RWPE1 (cell line): Measurements from ENCODE around the gene PPP1R1A.

Experiments
- CTCF ChIA-PET: fragments of 350-600 bp; sonication (Branson Sonifier 250); formaldehyde crosslinking; extraction: SDS; loops from one replicate; lab custom pipeline; 2021; lab: Yijun Ruan, JAX
- POLR2A ChIA-PET: fragments of 400-600 bp; formaldehyde crosslinking; extraction: SDS; loops from one replicate; lab custom pipeline; 2020; ENCODE audit warnings: antibody characterized with exemption; ENCODE audit not compliant: low non-redundant PET; lab: Yijun Ruan, JAX
- DNase-seq: peaks from one replicate; pipeline ENCODE4 v3.0.0; 2012; ENCODE audit warnings: low spot score
- H3K27ac ChIP-seq: fragments of 450-650 bp; 2 replicates; pipeline ENCODE4 v1.5.1; 2017
- TF ChIP-seq, protein P1 (sequence below): fragments of 450-650 bp; conservative IDR thresholded peaks from 2 replicates; pipeline ENCODE4 v1.5.1; 2017; ENCODE audit warnings: low read depth, mild to moderate bottlenecking

Gene PPP1R1A

DNA sequence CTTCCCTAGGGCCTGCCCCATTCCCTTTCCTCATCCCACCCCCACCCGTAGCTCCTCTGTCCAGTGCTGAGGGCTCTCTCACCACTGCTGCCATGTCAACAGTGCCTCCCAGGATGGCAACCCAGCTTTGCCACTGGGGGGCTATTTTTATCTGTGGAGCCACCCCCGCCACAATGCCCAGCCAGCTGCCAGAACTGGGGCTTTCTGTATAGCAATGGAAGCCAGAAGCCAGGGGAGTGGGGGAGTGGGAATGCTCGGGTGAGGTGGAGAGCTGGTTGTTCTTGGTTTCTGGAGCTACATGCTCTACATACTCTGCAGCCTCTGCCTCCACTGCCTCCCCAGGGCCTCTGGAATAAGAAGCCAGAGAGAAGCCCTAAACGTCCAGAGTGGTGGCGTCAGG lies 30.1 kb downstream of the PPP1R1A start:
- POLR2A ChIA-PET = no interaction called here

DNA sequence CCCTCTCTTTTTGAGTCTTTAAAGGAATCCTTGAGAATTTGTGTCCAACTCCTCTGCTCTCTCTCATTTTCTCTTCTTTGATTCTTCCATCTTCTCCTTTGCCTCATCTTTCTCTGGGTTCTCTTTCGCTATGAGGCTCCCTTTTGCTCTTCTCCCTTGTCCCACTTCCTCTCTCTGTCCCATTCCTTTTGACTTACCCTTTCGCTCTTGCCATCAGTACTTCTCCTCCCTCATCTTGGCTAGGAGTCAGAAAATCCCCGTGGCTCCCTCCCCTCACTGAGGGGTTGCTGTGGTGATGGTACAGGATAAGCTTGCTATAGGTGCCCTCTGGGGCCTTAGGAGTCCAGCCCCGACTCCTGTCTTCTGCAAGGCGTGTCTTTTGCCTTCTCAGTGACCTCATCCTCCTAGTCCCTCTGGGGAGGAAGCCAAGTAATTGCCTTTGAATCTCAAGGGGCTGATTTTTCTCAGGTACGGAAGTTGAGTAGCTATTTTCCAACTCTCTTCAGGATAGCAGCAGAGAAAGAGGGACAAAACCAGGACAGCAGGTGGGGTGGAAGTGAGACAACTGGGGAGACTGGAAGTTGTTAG lies 32.7 kb downstream of the PPP1R1A start:
- DNase-seq = no peak
- CTCF ChIA-PET = interaction anchor here (0.6 kb wide), 1 partner anchor 10 kb away, joined by 4 read pairs; no protein-coding TSS in a partner anchor
- POLR2A ChIA-PET = no interaction called here
- TF ChIP-seq, protein P1, sequence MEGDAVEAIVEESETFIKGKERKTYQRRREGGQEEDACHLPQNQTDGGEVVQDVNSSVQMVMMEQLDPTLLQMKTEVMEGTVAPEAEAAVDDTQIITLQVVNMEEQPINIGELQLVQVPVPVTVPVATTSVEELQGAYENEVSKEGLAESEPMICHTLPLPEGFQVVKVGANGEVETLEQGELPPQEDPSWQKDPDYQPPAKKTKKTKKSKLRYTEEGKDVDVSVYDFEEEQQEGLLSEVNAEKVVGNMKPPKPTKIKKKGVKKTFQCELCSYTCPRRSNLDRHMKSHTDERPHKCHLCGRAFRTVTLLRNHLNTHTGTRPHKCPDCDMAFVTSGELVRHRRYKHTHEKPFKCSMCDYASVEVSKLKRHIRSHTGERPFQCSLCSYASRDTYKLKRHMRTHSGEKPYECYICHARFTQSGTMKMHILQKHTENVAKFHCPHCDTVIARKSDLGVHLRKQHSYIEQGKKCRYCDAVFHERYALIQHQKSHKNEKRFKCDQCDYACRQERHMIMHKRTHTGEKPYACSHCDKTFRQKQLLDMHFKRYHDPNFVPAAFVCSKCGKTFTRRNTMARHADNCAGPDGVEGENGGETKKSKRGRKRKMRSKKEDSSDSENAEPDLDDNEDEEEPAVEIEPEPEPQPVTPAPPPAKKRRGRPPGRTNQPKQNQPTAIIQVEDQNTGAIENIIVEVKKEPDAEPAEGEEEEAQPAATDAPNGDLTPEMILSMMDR = no peak
- H3K27ac ChIP-seq = no peak overlapping the region

More for the DNA sequence above, 30.1 kb downstream of the PPP1R1A start:
- TF ChIP-seq, protein P1 = no peak
- DNase-seq = no peak
- CTCF ChIA-PET = interaction anchor here (1.2 kb wide), 1 partner anchor 10 kb away, joined by 4 read pairs; no protein-coding TSS in a partner anchor
- H3K27ac ChIP-seq = no peak overlapping the region

DNA sequence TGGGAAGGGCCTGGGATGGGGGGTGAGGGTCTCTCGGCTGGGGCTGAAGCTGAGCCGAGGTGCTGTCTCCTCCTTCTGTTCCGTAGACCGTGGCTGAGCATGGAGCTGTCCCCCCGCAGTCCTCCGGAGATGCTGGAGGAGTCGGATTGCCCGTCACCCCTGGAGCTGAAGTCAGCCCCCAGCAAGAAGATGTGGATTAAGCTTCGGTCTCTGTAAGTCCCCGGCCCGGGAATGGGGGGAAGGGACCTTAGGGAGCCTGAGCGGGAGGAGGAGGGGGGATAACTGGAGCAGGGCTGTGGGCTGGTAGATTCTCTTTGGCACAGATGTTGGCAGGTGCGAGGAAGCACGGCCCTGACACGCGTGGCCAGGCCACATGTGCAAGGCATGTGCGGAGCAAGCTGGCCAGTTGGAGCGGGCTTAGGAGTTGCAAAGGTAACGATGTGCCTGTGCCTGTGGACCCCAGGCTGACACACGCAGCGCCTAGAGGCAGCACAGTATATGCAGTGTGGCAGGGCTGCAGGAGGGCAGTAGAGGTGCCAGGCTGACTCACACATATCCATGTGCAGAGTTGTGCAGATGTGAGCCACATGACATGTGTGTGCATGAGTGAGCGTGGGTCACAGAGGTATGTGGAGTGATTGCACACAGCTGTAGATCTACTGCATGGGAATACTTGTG lies 38.5 kb downstream of the PPP1R1A start:
- peak; percentile 18 for DNase-seq
- CTCF ChIA-PET = interaction anchor here (0.5 to 1.1 kb wide), 3 partner anchors 41 to 1327 kb away, joined by 3 to 5 read pairs (median 3); no protein-coding TSS in a partner anchor
- H3K27ac ChIP-seq = no peak overlapping the region
- TF ChIP-seq, protein P1 = no peak
- POLR2A ChIA-PET = no interaction called here

DNA sequence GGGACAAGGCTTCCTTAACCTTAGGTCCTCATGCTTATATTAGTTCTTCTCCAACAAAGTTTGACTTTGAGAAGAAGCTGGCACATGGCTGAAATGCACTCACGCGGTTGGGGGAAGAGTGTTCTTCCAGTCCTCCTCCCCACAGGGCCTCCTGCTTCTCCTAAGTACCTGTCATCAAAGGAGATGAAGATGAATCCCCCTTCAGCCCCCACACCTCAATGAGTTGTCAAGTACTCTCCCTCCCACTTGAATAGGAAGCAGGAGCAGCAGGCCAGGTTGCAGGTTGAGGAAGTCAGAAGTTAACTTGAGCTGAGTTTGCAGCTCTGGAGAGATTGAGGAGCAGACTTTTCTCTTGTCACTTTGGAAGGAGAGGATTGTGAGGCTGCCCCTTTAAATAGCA lies 41.9 kb downstream of the PPP1R1A start:
- ChIA-PET POLR2A (no interaction called here), CTCF (interaction anchor here (0.6 to 0.7 kb wide), 2 partner anchors 46 to 143 kb away, joined by 3 read pairs; no protein-coding TSS in a partner anchor)
- H3K27ac ChIP-seq = no peak overlapping the region
- DNase-seq = no peak
- TF ChIP-seq, protein P1 = no peak

DNA sequence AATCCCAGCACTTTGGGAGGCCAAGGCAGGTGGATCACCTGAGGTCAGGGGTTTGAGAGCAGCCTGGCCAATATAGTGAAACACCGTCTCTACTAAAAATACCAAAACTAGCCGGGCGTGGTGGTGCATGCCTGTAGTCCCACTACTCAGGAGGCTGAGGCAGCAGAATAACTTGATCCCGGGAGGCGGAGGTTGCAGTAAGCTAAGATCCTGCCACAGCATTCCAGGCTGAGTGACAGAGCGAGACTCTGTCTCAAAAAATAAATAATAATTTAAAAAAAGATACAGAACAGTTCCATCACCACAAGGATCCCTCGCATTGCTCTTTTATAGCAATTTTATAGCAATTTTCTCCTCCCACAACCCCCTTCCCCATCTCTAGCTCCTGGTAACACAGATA lies 43.7 kb downstream of the PPP1R1A start:
- TF ChIP-seq, protein P1 = no peak
- CTCF ChIA-PET = no interaction called here
- H3K27ac ChIP-seq = no peak overlapping the region
- POLR2A ChIA-PET = no interaction called here
- no peak for DNase-seq

DNA sequence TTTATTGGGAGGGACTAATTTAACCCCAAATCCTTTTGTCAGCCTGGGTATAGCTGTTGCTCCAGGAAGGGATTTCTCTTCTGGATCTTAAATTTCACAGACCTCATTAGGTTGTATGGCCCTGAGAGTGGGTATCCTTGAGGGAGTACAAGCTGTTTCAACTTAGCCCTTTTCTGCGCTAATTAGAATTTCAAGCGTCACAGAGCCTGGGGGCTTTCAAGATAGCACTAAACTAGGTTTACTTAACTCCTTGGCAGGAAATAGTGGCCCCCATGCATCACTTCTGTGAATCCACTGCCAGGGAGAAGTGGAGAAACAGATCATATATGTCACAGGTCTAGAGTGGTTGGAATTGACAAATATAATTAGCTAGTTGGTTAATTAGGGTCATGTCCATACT lies 44.9 kb downstream of the PPP1R1A start:
- ChIA-PET POLR2A (no interaction called here), CTCF (no interaction called here)
- no peak for DNase-seq
- TF ChIP-seq, protein P1 = no peak
- no peak overlapping the region for H3K27ac ChIP-seq
